Measurements from ENCODE around the gene NPHS1.

NPHS1 gene

DNA sequence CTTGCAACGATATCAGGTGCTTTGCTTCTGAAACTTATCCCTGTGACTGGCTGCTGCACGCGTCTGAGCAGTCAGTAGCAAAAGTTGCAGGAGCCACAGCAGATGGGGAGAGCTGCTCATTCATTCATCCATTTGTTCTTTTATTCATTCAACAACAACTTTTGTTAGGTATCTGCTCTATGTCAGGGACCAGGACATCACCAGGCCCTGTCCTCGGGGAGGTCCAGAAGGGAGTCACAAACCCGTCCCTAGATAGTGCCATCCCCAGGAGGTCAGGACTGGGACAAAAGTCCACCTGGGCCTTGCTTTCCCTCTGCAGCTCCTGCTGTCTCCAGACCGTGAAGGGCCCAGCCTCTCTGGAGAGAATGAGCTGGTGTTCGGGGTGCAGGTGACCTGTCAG lies 74.3 kb downstream of the NPHS1 start:
- TF ChIP-seq, protein P1, sequence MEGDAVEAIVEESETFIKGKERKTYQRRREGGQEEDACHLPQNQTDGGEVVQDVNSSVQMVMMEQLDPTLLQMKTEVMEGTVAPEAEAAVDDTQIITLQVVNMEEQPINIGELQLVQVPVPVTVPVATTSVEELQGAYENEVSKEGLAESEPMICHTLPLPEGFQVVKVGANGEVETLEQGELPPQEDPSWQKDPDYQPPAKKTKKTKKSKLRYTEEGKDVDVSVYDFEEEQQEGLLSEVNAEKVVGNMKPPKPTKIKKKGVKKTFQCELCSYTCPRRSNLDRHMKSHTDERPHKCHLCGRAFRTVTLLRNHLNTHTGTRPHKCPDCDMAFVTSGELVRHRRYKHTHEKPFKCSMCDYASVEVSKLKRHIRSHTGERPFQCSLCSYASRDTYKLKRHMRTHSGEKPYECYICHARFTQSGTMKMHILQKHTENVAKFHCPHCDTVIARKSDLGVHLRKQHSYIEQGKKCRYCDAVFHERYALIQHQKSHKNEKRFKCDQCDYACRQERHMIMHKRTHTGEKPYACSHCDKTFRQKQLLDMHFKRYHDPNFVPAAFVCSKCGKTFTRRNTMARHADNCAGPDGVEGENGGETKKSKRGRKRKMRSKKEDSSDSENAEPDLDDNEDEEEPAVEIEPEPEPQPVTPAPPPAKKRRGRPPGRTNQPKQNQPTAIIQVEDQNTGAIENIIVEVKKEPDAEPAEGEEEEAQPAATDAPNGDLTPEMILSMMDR (IDR thresholded peaks at IDR 0.05; ENCODE audit: low read depth, low read length) = no peak
- in situ Hi-C loops (cut with HindIII; ENCODE audit: low sequenced_read_pairs) = no loop called here
- DNase-seq (ENCODE audit: low read depth, low spot score) = no peak

DNA sequence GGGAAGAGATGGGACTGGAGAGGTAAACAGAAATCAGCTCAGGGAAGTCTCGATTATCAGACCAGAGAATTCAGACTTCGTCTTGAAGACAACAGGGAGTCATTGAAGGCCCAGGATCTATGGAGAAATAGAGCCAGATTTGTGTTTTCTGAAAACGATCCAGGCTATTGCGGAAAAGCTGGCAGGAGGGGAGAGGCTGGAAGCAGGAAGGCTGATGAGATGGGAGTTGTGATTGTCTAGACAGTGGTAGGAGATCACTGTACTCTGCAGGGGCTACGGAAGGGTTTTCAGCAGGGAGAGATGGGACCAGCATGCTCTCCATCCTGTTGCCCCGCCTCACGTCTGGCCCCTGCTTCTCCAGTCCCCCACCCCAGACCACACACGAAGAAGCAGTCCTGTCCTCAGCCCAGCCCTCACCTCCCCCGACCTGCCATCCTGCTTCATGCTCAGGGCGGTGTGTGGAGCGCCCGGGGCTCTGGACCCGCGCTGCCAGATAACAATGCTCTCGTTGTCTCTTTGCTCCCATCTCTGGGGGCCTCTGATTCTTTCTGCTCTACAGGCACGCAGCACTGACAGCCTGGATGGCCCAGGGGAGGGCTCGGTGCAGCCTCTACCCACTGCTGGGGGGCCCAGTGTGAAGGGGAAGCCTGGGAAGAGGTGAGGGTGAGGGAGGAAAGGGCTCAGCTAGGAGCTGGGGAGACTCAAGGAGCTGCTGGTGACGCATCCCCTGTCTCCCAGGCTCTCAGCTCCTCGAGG lies 75.0 kb downstream of the NPHS1 start:
- no peak overlapping the region for H3K4me3 ChIP-seq (ENCODE audit: low read depth, low read length)
- DNase-seq (ENCODE audit: low read depth, low spot score) = no peak
- in situ Hi-C loops (cut with HindIII; ENCODE audit: low sequenced_read_pairs) = no loop called here
- TF ChIP-seq, protein P1 (IDR thresholded peaks at IDR 0.05; ENCODE audit: low read depth, low read length) = no peak

More for the DNA sequence above, 74.3 kb downstream of the NPHS1 start:
- no peak overlapping the region for H3K4me3 ChIP-seq (ENCODE audit: low read depth, low read length)

DNA sequence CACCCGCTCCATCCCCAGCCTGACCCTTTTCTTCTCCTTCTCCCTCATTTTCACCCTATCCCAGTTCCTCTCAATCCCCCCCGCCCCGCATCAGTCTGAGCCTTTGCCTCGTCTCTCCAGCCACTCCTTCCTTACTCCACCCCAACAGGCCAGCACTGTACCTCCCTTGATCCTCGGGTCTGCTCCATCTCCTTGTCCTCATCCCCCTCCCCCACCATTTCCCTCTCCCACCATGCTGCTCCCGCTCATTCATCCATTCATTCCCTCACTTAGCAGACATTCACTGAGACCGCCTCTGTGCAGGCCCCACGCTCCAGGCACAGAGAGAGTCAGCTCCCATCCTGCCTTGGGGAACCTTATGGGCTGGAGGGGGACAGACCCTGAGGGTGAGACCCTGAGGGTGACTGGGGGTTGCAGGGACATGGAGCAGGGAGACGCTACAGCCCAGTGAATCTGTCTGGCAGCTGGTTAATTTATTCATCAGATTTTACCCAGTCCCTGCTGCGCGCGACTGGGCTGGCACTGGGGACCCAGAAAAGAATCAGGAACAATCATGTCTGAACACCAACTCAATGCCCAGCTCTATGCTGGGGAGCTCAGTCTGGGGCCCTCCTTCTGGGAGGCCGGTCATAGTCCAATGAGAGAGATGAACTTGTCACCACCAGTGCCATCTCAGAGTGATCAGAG lies 76.1 kb downstream of the NPHS1 start:
- TF ChIP-seq, protein P1 (IDR thresholded peaks at IDR 0.05; ENCODE audit: low read depth, low read length) = no peak
- peak overlapping the region; percentile 70 for H3K4me3 ChIP-seq (ENCODE audit: low read depth, low read length)
- no peak for DNase-seq (ENCODE audit: low read depth, low spot score)
- in situ Hi-C loops (cut with HindIII; ENCODE audit: low sequenced_read_pairs) = no loop called here
